ENCODE results near the gene TRIP13. TPM values are rescaled to one million over a fixed set of nuclear protein-coding genes. Genes with fewer than 3 reads are reported as not detected.

Gene TRIP13
- total RNA-seq, 1 experiment from 2014 or later = 21.4 TPM

- no TSS peak for BruUV-seq (replicated peaks)
- no peak for TF ChIP-seq CTCF (IDR thresholded peaks at IDR 0.05; ENCODE audit: unreplicated experiment)
- Mint-ChIP-seq H3K36me3 (ENCODE audit: insufficient read depth, unreplicated experiment) (peaks cover 9% of the 10 kb centered on the region), H3K27ac (ENCODE audit: low read depth, unreplicated experiment) (no peak overlapping the region), H3K9me3 (ENCODE audit: unreplicated experiment) (no peaks in the 10 kb centered on the region), H3K27me3 (ENCODE audit: insufficient read depth, unreplicated experiment) (no peaks in the 10 kb centered on the region), H3K4me1 (ENCODE audit: insufficient read depth, unreplicated experiment) (no peaks in the 10 kb centered on the region), H3K4me3 (ENCODE audit: unreplicated experiment) (no peak overlapping the region)
- intact Hi-C loops (cut with micrococcal nuclease) = no loop called here
- ChIA-PET CTCF (interaction anchor here (0.8 to 7.3 kb wide), 5 partner anchors 14 to 254 kb away, joined by 3 to 51 read pairs (median 6); no protein-coding TSS in a partner anchor), POLR2A (interaction anchor here (0.6 to 0.9 kb wide), 2 partner anchors 204 to 248 kb away, joined by 3 to 4 read pairs; no protein-coding TSS in a partner anchor)
- no peak for DNase-seq (ENCODE audit: unreplicated experiment)
Measured at GRCh38 chr5:920321-920720, 27.6 kb downstream of the TRIP13 start.

DNA sequence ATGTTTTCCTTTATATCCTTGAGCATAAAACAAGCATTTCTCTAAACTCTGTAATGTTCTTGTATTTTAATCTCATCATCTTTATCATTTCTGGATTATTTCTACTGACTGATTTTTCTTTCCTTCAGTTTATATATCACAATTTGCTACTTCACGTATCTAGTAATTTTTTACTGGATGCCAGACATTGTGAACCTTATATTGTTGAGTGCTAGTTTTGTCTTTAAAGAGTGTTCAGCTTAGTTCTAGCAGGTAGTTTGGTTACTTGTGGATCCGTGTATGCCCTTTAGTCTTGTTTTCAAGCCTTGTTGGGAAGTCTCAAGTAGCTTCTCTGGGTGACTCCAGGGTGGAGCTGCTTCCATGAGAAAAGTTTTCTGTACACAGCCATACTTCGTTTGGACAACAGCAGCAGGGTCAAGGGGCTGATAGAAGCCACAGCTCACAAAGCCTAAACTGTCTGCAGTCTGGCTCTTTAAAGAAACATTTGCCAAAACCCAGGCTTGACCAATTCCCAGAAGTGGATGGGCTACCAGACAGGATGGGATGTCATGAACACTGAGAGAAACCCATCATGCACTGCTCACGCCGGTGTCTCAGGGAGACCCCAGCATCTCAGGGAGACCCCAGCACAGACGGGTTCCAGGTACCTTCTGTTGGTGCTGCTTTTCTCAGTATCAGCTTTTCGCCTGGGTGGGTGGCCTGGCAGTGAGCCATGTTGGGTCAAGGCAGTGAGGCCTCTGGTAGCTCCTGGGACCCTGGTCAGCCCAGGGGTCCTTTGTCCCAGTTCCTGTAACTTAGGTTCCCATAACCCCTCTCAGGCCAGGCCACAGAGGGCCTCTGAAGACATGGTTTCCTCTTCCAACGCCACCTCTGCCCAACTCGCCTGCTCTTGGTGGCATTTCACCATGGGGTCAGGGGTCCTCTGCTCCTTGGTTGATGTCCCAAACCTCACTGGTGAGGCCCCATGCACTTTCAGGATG is 29.1 kb downstream of the TRIP13 start:
- intact Hi-C loops (cut with micrococcal nuclease) = loop anchor here (2.0 kb wide), 1 partner anchor 89 kb away; no protein-coding TSS in a partner anchor
- Mint-ChIP-seq H3K9me3 (ENCODE audit: unreplicated experiment) (no peaks in the 10 kb centered on the region), H3K4me1 (ENCODE audit: insufficient read depth, unreplicated experiment) (no peaks in the 10 kb centered on the region), H3K27ac (ENCODE audit: low read depth, unreplicated experiment) (no peak overlapping the region), H3K27me3 (ENCODE audit: insufficient read depth, unreplicated experiment) (no peaks in the 10 kb centered on the region), H3K36me3 (ENCODE audit: insufficient read depth, unreplicated experiment) (peaks cover 6% of the 10 kb centered on the region), H3K4me3 (ENCODE audit: unreplicated experiment) (no peak overlapping the region)
- no peak for TF ChIP-seq CTCF (IDR thresholded peaks at IDR 0.05; ENCODE audit: unreplicated experiment)
- BruUV-seq (replicated peaks) = no TSS peak
- ChIA-PET POLR2A (interaction anchor here (0.6 kb wide), 1 partner anchor 240 kb away, joined by 3 read pairs; no protein-coding TSS in a partner anchor), CTCF (interaction anchor here (0.7 to 7.3 kb wide), 11 partner anchors 63 to 1811 kb away, joined by 3 to 51 read pairs (median 3); no protein-coding TSS in a partner anchor)
- no peak for DNase-seq (ENCODE audit: unreplicated experiment)

- Mint-ChIP-seq H3K27ac (ENCODE audit: low read depth, unreplicated experiment) (no peak overlapping the region), H3K4me1 (ENCODE audit: insufficient read depth, unreplicated experiment) (no peaks in the 10 kb centered on the region), H3K4me3 (ENCODE audit: unreplicated experiment) (no peak overlapping the region), H3K9me3 (ENCODE audit: unreplicated experiment) (no peaks in the 10 kb centered on the region), H3K36me3 (ENCODE audit: insufficient read depth, unreplicated experiment) (peaks cover 6% of the 10 kb centered on the region), H3K27me3 (ENCODE audit: insufficient read depth, unreplicated experiment) (no peaks in the 10 kb centered on the region)
- no TSS peak for BruUV-seq (replicated peaks)
- TF ChIP-seq CTCF (IDR thresholded peaks at IDR 0.05; ENCODE audit: unreplicated experiment) = no peak
- intact Hi-C loops (cut with micrococcal nuclease) = loop anchor here (1.0 to 2.0 kb wide), 3 partner anchors 88 to 245 kb away; no protein-coding TSS in a partner anchor
- CTCF ChIA-PET = interaction anchor here (0.7 to 7.3 kb wide), 15 partner anchors 10 to 1811 kb away, joined by 3 to 51 read pairs (median 7); no protein-coding TSS in a partner anchor
- POLR2A ChIA-PET = interaction anchor here (1.3 kb wide), 1 partner anchor 238 kb away, joined by 3 read pairs; no protein-coding TSS in a partner anchor
- no peak for DNase-seq (ENCODE audit: unreplicated experiment)
Measured at GRCh38 chr5:922436-923280, 30.0 kb downstream of the TRIP13 start.

Data from MCF 10A (cell line).